ENCODE measurements around the gene HUNK.

HUNK gene

GRCh38 chr21:31872452-31873274, at the start of gene HUNK:
TSS of gene HUNK (plus strand) at chr21:31873020. CDS start at chr21:31873675, 655 bp downstream.
- H3K9me3 ChIP-seq = no peaks in the 10 kb centered on the region
- no peaks in the 10 kb centered on the region for H3K36me3 ChIP-seq
- H3K27ac ChIP-seq = peak within 1 kb of the TSS; percentile 80
- peaks cover 22% of the 10 kb centered on the region for H3K4me1 ChIP-seq
- no peaks in the 10 kb centered on the region for H4K20me1 ChIP-seq
- peak within 1 kb of the TSS; percentile 84 for H3K9ac ChIP-seq
- peak within 1 kb of the TSS; percentile 92 for H3K4me2 ChIP-seq
- no peak for TF ChIP-seq Cebpa-rat (IDR thresholded peaks at IDR 0.05)
- H3K4me3 ChIP-seq = peak within 1 kb of the TSS; percentile 84
- H3K27me3 ChIP-seq = 0 out of 2 replicates have a peak, but pooled peaks cover 6% of the 10 kb centered on the region

GRCh38 chr21:31829736-31830472, 42.9 kb upstream of the HUNK start:
- Histone ChIP-seq H3K9ac (no peak overlapping the region), H3K4me1 (no peaks in the 10 kb centered on the region), H3K36me3 (no peaks in the 10 kb centered on the region), H3K4me3 (no peak overlapping the region), H3K9me3 (no peaks in the 10 kb centered on the region), H4K20me1 (no peaks in the 10 kb centered on the region), H3K27me3 (no peaks in the 10 kb centered on the region), H3K27ac (no peak overlapping the region), H3K4me2 (no peak overlapping the region)
- TF ChIP-seq Cebpa-rat (IDR thresholded peaks at IDR 0.05) = no peak

GRCh38 chr21:31830701-31831100, 42.1 kb upstream of the HUNK start:
- no peak overlapping the region for H3K4me2 ChIP-seq
- no peak for TF ChIP-seq Cebpa-rat (IDR thresholded peaks at IDR 0.05)
- no peaks in the 10 kb centered on the region for H3K36me3 ChIP-seq
- no peak overlapping the region for H3K27ac ChIP-seq
- H3K9me3 ChIP-seq = no peaks in the 10 kb centered on the region
- H4K20me1 ChIP-seq = no peaks in the 10 kb centered on the region
- no peaks in the 10 kb centered on the region for H3K27me3 ChIP-seq
- no peaks in the 10 kb centered on the region for H3K4me1 ChIP-seq
- H3K4me3 ChIP-seq = no peak overlapping the region
- no peak overlapping the region for H3K9ac ChIP-seq

DNA sequence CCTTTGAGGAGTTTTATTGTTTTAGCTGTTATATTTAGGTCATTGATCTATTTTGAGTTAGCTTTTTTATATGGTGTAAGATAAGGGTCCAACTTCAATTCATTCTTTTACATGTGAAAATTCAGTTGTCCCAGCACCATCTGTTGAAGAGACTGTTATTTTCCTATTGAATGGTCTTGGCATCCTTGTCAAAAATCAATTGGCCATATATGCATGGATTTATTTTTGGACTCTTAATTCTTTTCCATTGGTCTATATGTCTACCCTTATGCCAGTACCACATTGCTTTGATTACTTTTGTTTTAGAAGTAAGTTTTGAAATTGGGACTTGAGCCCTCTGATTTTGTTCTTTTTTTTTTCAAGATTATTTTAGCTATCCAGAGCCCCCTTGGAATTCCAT, 35.8 kb upstream of the HUNK start:
- H3K27me3 ChIP-seq = no peaks in the 10 kb centered on the region
- H3K36me3 ChIP-seq = no peaks in the 10 kb centered on the region
- no peaks in the 10 kb centered on the region for H4K20me1 ChIP-seq
- TF ChIP-seq Cebpa-rat (IDR thresholded peaks at IDR 0.05) = no peak
- no peaks in the 10 kb centered on the region for H3K9me3 ChIP-seq
- H3K4me3 ChIP-seq = no peak overlapping the region
- H3K27ac ChIP-seq = no peak overlapping the region
- H3K4me2 ChIP-seq = no peak overlapping the region
- H3K4me1 ChIP-seq = no peaks in the 10 kb centered on the region
- H3K9ac ChIP-seq = no peak overlapping the region

DNA sequence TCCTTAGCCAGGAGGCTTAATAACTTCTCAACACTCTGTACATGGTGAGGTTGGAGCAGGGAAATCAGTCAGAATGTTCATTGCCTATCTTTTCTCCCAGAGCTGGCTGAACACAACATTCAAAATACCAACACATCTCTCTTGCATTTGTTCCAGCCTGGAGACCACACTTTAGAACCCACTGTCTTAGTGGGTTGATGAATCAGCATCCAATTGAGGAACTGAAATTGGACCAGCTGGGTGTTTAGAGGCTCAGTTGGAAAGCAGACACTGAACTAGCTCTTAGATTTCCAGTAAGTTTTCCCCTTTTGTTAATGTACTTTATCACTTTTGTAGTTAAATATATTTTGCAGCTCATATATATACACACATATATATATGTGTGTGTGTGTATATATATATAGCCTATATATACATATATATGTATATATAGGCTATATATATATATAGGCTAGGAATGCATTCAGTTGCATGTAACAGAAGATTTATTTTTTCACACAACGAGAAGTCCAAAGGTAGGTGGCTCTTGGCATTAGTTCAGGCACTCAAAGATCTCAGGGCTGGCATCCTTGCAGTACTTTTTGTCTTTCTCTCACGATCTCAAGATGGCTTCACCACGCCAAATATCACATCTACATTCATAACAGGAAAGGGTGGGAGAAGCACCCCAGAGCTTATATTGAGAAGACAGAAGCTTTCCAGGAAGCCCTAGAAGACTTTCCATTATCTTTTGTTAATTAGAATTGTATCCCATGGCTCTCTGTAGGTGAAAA, 35.0 kb upstream of the HUNK start:
- TF ChIP-seq Cebpa-rat (IDR thresholded peaks at IDR 0.05) = no peak
- no peaks in the 10 kb centered on the region for H4K20me1 ChIP-seq
- H3K27me3 ChIP-seq = no peaks in the 10 kb centered on the region
- no peak overlapping the region for H3K4me3 ChIP-seq
- H3K9ac ChIP-seq = no peak overlapping the region
- no peak overlapping the region for H3K27ac ChIP-seq
- H3K36me3 ChIP-seq = no peaks in the 10 kb centered on the region
- H3K9me3 ChIP-seq = no peaks in the 10 kb centered on the region
- no peaks in the 10 kb centered on the region for H3K4me1 ChIP-seq
- H3K4me2 ChIP-seq = no peak overlapping the region

DNA sequence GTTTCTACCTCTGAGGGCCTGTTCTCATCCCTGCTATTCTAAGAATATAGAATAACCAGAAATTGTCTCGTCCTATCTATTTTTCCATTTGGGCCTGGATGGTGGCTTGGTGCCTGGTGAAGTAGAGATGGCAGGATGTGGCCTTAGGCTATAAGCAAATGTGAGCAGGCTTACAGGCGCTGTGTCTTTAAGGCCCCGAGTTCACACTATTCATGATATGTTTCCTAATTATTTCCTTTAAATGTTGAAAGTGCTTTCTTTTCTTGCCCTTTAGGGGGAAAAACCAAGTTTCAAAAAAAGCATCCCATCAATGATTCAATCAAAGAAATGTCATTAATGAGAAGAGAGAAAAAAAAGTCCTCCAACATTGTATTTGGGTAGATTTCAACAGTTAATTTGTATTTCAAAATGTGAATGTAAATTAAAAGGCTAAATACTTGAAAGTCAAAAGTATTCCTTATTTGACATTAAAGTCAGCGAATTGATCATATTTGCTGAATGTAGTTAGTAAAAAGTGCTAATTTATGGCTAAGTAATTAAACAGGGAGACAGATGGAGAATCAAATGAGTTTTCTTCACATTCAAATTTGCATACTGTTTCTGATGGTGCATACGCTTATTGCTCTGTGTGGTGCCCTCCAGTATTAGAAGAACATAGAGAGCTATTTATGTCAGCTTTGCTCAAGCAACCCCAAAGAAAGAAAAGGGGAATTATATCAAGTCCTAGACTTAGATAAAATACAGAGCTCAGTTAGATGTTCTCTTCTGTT, 34.0 kb upstream of the HUNK start:
- TF ChIP-seq Cebpa-rat (IDR thresholded peaks at IDR 0.05) = no peak
- Histone ChIP-seq H3K9me3 (no peaks in the 10 kb centered on the region), H3K36me3 (no peaks in the 10 kb centered on the region), H3K4me1 (no peaks in the 10 kb centered on the region), H3K27me3 (no peaks in the 10 kb centered on the region), H3K27ac (no peak overlapping the region), H4K20me1 (no peaks in the 10 kb centered on the region), H3K9ac (no peak overlapping the region), H3K4me3 (no peak overlapping the region), H3K4me2 (no peak overlapping the region)

GRCh38 chr21:31844206-31844605, 28.6 kb upstream of the HUNK start:
- H4K20me1 ChIP-seq = no peaks in the 10 kb centered on the region
- no peaks in the 10 kb centered on the region for H3K9me3 ChIP-seq
- no peak overlapping the region for H3K4me3 ChIP-seq
- no peaks in the 10 kb centered on the region for H3K36me3 ChIP-seq
- H3K27me3 ChIP-seq = no peaks in the 10 kb centered on the region
- no peak for TF ChIP-seq Cebpa-rat (IDR thresholded peaks at IDR 0.05)
- H3K27ac ChIP-seq = no peak overlapping the region
- H3K4me1 ChIP-seq = no peaks in the 10 kb centered on the region
- H3K9ac ChIP-seq = no peak overlapping the region
- H3K4me2 ChIP-seq = no peak overlapping the region

GRCh38 chr21:31845151-31845729, 27.6 kb upstream of the HUNK start:
- TF ChIP-seq Cebpa-rat (IDR thresholded peaks at IDR 0.05) = no peak
- Histone ChIP-seq H3K9ac (no peak overlapping the region), H3K27ac (no peak overlapping the region), H3K4me1 (no peaks in the 10 kb centered on the region), H3K27me3 (no peaks in the 10 kb centered on the region), H3K9me3 (no peaks in the 10 kb centered on the region), H3K4me3 (no peak overlapping the region), H4K20me1 (no peaks in the 10 kb centered on the region), H3K4me2 (no peak overlapping the region), H3K36me3 (no peaks in the 10 kb centered on the region)

DNA sequence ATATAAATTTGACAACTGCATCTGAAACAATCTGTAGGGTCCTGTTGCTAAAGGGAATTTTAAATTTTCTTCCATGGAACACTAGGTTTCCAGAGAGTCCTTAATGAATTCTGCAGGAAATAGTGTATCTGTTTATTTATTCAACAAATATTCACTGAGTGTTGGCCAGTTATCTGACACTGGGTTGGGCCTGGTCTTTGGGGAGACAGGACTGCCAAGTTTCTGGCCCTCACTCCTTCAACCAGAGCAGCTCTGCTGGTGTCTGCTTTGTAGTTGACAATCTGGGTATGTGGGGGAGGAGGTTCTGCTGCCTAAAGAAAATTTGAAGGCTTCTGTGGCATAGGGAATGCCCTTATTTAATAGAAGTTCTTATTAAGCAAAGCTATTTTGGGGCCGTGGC, 26.1 kb upstream of the HUNK start:
- Histone ChIP-seq H3K36me3 (no peaks in the 10 kb centered on the region), H3K27ac (no peak overlapping the region), H4K20me1 (no peaks in the 10 kb centered on the region), H3K27me3 (no peaks in the 10 kb centered on the region), H3K4me3 (no peak overlapping the region), H3K9ac (no peak overlapping the region), H3K4me1 (no peaks in the 10 kb centered on the region), H3K9me3 (no peaks in the 10 kb centered on the region), H3K4me2 (no peak overlapping the region)
- no peak for TF ChIP-seq Cebpa-rat (IDR thresholded peaks at IDR 0.05)
